Left lung (tissue), 10 donors: Measurements from ENCODE around the gene CALR3. TPM values are rescaled to one million over a fixed set of nuclear protein-coding genes. Genes with fewer than 3 reads are reported as not detected.

Source experiments
- ATAC-seq: fragments of 200-7000 bp; cut with Tn5 transposase; one replicate; pipeline ENCODE4 v1.9.1; 2020; ENCODE audit warnings: moderate library complexity
- DNase-seq, 4 donors: peaks; one replicate each; pipeline ENCODE4 v3.0.0-alpha.2; 2013 to 2020
- H3K27ac ChIP-seq, 2 donors: fragments of 200-600 bp; sonication (generic) in 1 of 2; one replicate each; pipeline versions ENCODE4 v1.5.0 to v1.8.0; 2020 to 2021
- H3K27me3 ChIP-seq, 2 donors: fragments of 200-600 bp; sonication (generic) in 1 of 2; one replicate each; pipeline versions ENCODE4 v1.5.0 to v1.8.0; 2020 to 2021
- H3K36me3 ChIP-seq, 2 donors: fragments of 200-600 bp; sonication (generic) in 1 of 2; one replicate each; pipeline versions ENCODE4 v1.5.0 to v1.8.0; 2020 to 2021
- H3K4me1 ChIP-seq, 2 donors: fragments of 200-600 bp; one replicate each; pipeline ENCODE4 v1.8.0; 2021
- H3K4me3 ChIP-seq, 2 donors: fragments of 200-600 bp; sonication (generic) in 1 of 2; one replicate each; pipeline versions ENCODE4 v1.5.0 to v1.8.0; 2020 to 2021; ENCODE audit warnings: mild to moderate bottlenecking in 1 of 2
- H3K9me3 ChIP-seq, 2 donors: fragments of 200-600 bp; sonication (generic) in 1 of 2; one replicate each; pipeline versions ENCODE4 v1.5.0 to v1.8.0; 2020 to 2021
- CTCF ChIP-seq, 2 donors: fragments of 200-600 bp; sonication (generic) in 1 of 2; IDR thresholded peaks; one replicate each; pipeline versions ENCODE4 v1.5.0 to v1.8.0; 2021; ENCODE audit warnings: antibody characterized with exemption in 2 of 2
- intact Hi-C, 2 donors: fragments of 100-400 bp; cut with DNase I; formaldehyde crosslinking; loops; one replicate each; pipeline versions ENCODE4 v1.11.2 to v1.14.2; 2022
- polyA plus RNA-seq, 6 donors: library from polyadenylated mRNA; unstranded; fragments of 120-200 nt; gene quantifications; one replicate each; pipeline ENCODE4 v1.2.1, GENCODE V29; 2013; ENCODE audit not compliant: insufficient read length in 6 of 6
- total RNA-seq, 2 donors: library from RNA; stranded (reverse); fragmentation: NEBNext Ultra II Directional; extraction: Animal tissue kit (Norgen Biotek cat#: 25700); gene quantifications; one replicate each; pipeline ENCODE4 v1.2.1, GENCODE V29; 2021
- donor health status: DM: no; HTN: yes; CAD: no.
- donor health status: DM: no; HTN: no; CAD: no.

Gene CALR3
- total and polyA plus RNA-seq, 8 donors, result 0.26 TPM; not detected in 7

GRCh38 chr19:16535381-16535780 lies 39.4 kb upstream of the CALR3 start:
- no peaks in the 10 kb centered on the region for H3K9me3 ChIP-seq
- peaks cover 0 to 96% of the 10 kb centered on the region in 2 donors for H3K36me3 ChIP-seq
- intact Hi-C loops, result no loop called here
- ATAC-seq (no peak), DNase-seq (peak in 1 of 4 donors; percentile 73)
- peaks cover 0 to 15% of the 10 kb centered on the region in 2 donors for H3K4me1 ChIP-seq
- no peaks in the 10 kb centered on the region for H3K27me3 ChIP-seq
- no peak for TF ChIP-seq CTCF (IDR thresholded peaks at IDR 0.05)
- no peak overlapping the region for H3K4me3 ChIP-seq
- no peak overlapping the region for H3K27ac ChIP-seq

GRCh38 chr19:16532440-16533234 lies 36.7 kb upstream of the CALR3 start:
- Histone ChIP-seq H3K27ac (no peak overlapping the region), H3K4me3 (no peak overlapping the region), H3K9me3 (no peaks in the 10 kb centered on the region), H3K27me3 (no peaks in the 10 kb centered on the region), H3K4me1 (peaks cover 0 to 2% of the 10 kb centered on the region in 2 donors), H3K36me3 (peaks cover 0 to 100% of the 10 kb centered on the region in 2 donors)
- intact Hi-C loops, result no loop called here
- ATAC-seq, result no peak
- TF ChIP-seq CTCF (IDR thresholded peaks at IDR 0.05), result no peak
- peak in 1 of 4 donors; percentile 19 for DNase-seq

- Histone ChIP-seq H3K36me3 (peaks cover 0 to 100% of the 10 kb centered on the region in 2 donors), H3K4me3 (no peak overlapping the region), H3K27me3 (no peaks in the 10 kb centered on the region), H3K27ac (no peak overlapping the region), H3K4me1 (no peaks in the 10 kb centered on the region), H3K9me3 (no peaks in the 10 kb centered on the region)
- intact Hi-C loops, result no loop called here
- no peak for TF ChIP-seq CTCF (IDR thresholded peaks at IDR 0.05)
- ATAC-seq, result no peak
- DNase-seq, result no peak
Observed at GRCh38 chr19:16531380-16531669, 35.4 kb upstream of the CALR3 start.

GRCh38 chr19:16530540-16531379 lies 34.8 kb upstream of the CALR3 start:
- intact Hi-C loops, result no loop called here
- TF ChIP-seq CTCF (IDR thresholded peaks at IDR 0.05), result no peak
- H3K4me3 ChIP-seq, result no peak overlapping the region
- peaks cover 0 to 100% of the 10 kb centered on the region in 2 donors for H3K36me3 ChIP-seq
- DNase-seq, result no peak
- no peak overlapping the region for H3K27ac ChIP-seq
- H3K27me3 ChIP-seq, result no peaks in the 10 kb centered on the region
- no peaks in the 10 kb centered on the region for H3K4me1 ChIP-seq
- no peak for ATAC-seq
- no peaks in the 10 kb centered on the region for H3K9me3 ChIP-seq

- no peaks in the 10 kb centered on the region for H3K9me3 ChIP-seq
- intact Hi-C loops, result no loop called here
- no peak overlapping the region for H3K27ac ChIP-seq
- no peak for DNase-seq
- no peak for ATAC-seq
- no peak for TF ChIP-seq CTCF (IDR thresholded peaks at IDR 0.05)
- H3K36me3 ChIP-seq, result peaks cover 0 to 100% of the 10 kb centered on the region in 2 donors
- no peak overlapping the region for H3K4me3 ChIP-seq
- H3K4me1 ChIP-seq, result no peaks in the 10 kb centered on the region
- H3K27me3 ChIP-seq, result no peaks in the 10 kb centered on the region
Observed at GRCh38 chr19:16529466-16530144, 33.6 kb upstream of the CALR3 start.
